Caco-2 (cell line): ENCODE measurements around the gene PFKP. TPM values are rescaled to one million over a fixed set of nuclear protein-coding genes. Genes with fewer than 3 reads are reported as not detected.

Experiments
- BruUV-seq: library from RNA; stranded (reverse); fragments of 400-500 nt; replicated peaks from 2 replicates; lab custom pipeline; 2021; lab: Mats Ljungman, UMichigan
- CTCF ChIA-PET: fragments of 300-600 bp; sonication (Branson Sonifier 250); formaldehyde crosslinking; loops from one replicate; lab custom pipeline; 2022; ENCODE audit warnings: antibody characterized with exemption; lab: Charles Lee
- POLR2A ChIA-PET: fragments of 300-600 bp; sonication (Branson Sonifier 250); formaldehyde crosslinking; loops from one replicate; lab custom pipeline; 2022; ENCODE audit warnings: antibody characterized with exemption; lab: Charles Lee
- DNase-seq, 2 experiments: peaks; one replicate each; pipeline versions ENCODE4 v3.0.0 to v3.0.0-alpha.2; 2020 to 2022
- H3K27me3 ChIP-seq: replicated peaks from 2 replicates; pipeline ENCODE4 v1.6.0; 2011; ENCODE audit warnings: low read length; ENCODE audit not compliant: control insufficient read depth, insufficient read depth
- H3K36me3 ChIP-seq: 2 replicates; pipeline ENCODE4 v1.5.1; 2011; ENCODE audit warnings: low read length; ENCODE audit not compliant: control insufficient read depth, insufficient read depth
- H3K4me1 ChIP-seq: fragments of 250-450 bp; sonication (Bioruptor Pico); 2 replicates; pipeline ENCODE4 v1.5.1; 2020; ENCODE audit warnings: mild to moderate bottlenecking
- H3K4me3 ChIP-seq: 2 replicates; pipeline ENCODE4 v1.5.1; 2011; ENCODE audit warnings: low read depth, mild to moderate bottlenecking, control low read depth, low read length
- H3K9me3 ChIP-seq: fragments of 250-450 bp; sonication (Bioruptor Pico); 2 replicates; pipeline ENCODE4 v1.5.1; 2020; ENCODE audit warnings: mild to moderate bottlenecking, moderate library complexity
- H3K27ac Mint-ChIP-seq: one replicate; pipeline ENCODE4 v1.8.0; 2022; ENCODE audit warnings: mixed read lengths; ENCODE audit not compliant: unreplicated experiment
- H3K27me3 Mint-ChIP-seq: one replicate; pipeline ENCODE4 v1.8.0; 2022; ENCODE audit warnings: mixed read lengths; ENCODE audit not compliant: insufficient read depth, unreplicated experiment
- H3K36me3 Mint-ChIP-seq: one replicate; pipeline ENCODE4 v1.8.0; 2022; ENCODE audit warnings: mild to moderate bottlenecking, mixed read lengths; ENCODE audit not compliant: insufficient read depth, unreplicated experiment
- H3K4me1 Mint-ChIP-seq: one replicate; pipeline ENCODE4 v1.8.0; 2022; ENCODE audit warnings: low read depth, mixed read lengths; ENCODE audit not compliant: unreplicated experiment
- H3K4me3 Mint-ChIP-seq: one replicate; pipeline ENCODE4 v1.8.0; 2022; ENCODE audit warnings: mild to moderate bottlenecking, moderate library complexity, mixed read lengths; ENCODE audit not compliant: unreplicated experiment
- H3K9me3 Mint-ChIP-seq: one replicate; pipeline ENCODE4 v1.8.0; 2022; ENCODE audit warnings: mixed read lengths; ENCODE audit not compliant: unreplicated experiment
- CTCF ChIP-seq, 2 experiments: fragments of 200-600 bp in 1 of 2; IDR thresholded peaks; 1 replicate in 1 of 2; 2 replicates in 1 of 2; pipeline versions ENCODE4 v1.5.1 to v1.8.0; 2011 to 2022; ENCODE audit warnings: antibody characterized with exemption in 1 of 2, control low read depth in 1 of 2, inconsistent platforms in 1 of 2, low read depth in 1 of 2, low read length in 1 of 2, mild to moderate bottlenecking in 1 of 2, moderate library complexity in 1 of 2; ENCODE audit not compliant: insufficient read depth in 1 of 2, severe bottlenecking in 1 of 2, unreplicated experiment in 1 of 2
- intact Hi-C: fragments of 100-400 bp; cut with micrococcal nuclease; formaldehyde crosslinking; loops from one replicate; pipeline ENCODE4 v1.10.0; 2022; ENCODE audit not compliant: unreplicated experiment
- total RNA-seq: library from RNA; stranded (reverse); gene quantifications from 2 replicates; pipeline ENCODE4 v1.2.3, GENCODE V29; 2022

The PFKP gene
- total RNA-seq, 1 experiment from 2014 or later = 218 TPM

GRCh38 chr10:3142146-3142875, 75.0 kb downstream of the PFKP start:
- Mint-ChIP-seq H3K4me3 (no peak overlapping the region), H3K27me3 (no peaks in the 10 kb centered on the region), H3K27ac (no peak overlapping the region), H3K4me1 (peaks cover 9% of the 10 kb centered on the region), H3K36me3 (peaks cover 92% of the 10 kb centered on the region), H3K9me3 (no peaks in the 10 kb centered on the region)
- Histone ChIP-seq H3K36me3 (peaks cover 11% of the 10 kb centered on the region), H3K27me3 (no peaks in the 10 kb centered on the region), H3K4me1 (0 out of 2 replicates have a peak, but pooled peaks cover 11% of the 10 kb centered on the region), H3K9me3 (no peaks in the 10 kb centered on the region), H3K4me3 (no peak overlapping the region)
- BruUV-seq = no TSS peak
- ChIA-PET CTCF (no interaction called here), POLR2A (no interaction called here)
- DNase-seq = no peak
- no peak for TF ChIP-seq CTCF (IDR thresholded peaks at IDR 0.05; ENCODE audit: insufficient read depth in 1 of 2, low read depth in 1 of 2, low read length in 1 of 2, severe bottlenecking in 1 of 2, unreplicated experiment in 1 of 2)
- intact Hi-C loops = no loop called here

- Mint-ChIP-seq H3K4me3 (no peak overlapping the region), H3K9me3 (no peaks in the 10 kb centered on the region), H3K27ac (no peak overlapping the region), H3K27me3 (no peaks in the 10 kb centered on the region), H3K4me1 (peaks cover 9% of the 10 kb centered on the region), H3K36me3 (peaks cover 92% of the 10 kb centered on the region)
- no peaks in the 10 kb centered on the region for H3K27me3 ChIP-seq
- POLR2A ChIA-PET = no interaction called here
- no TSS peak for BruUV-seq
- DNase-seq = no peak
- H3K4me3 ChIP-seq = no peak overlapping the region
- TF ChIP-seq CTCF (IDR thresholded peaks at IDR 0.05; ENCODE audit: insufficient read depth in 1 of 2, low read depth in 1 of 2, low read length in 1 of 2, severe bottlenecking in 1 of 2, unreplicated experiment in 1 of 2) = no peak
- CTCF ChIA-PET = no interaction called here
- intact Hi-C loops = no loop called here
- no peaks in the 10 kb centered on the region for H3K9me3 ChIP-seq
- H3K4me1 ChIP-seq = 0 out of 2 replicates have a peak, but pooled peaks cover 11% of the 10 kb centered on the region
- peaks cover 7% of the 10 kb centered on the region for H3K36me3 ChIP-seq
Measured at GRCh38 chr10:3143366-3143765, 76.0 kb downstream of the PFKP start.

- H3K27ac Mint-ChIP-seq = no peak overlapping the region
- 0 out of 2 replicates have a peak, but pooled peaks cover 6% of the 10 kb centered on the region for H3K4me1 ChIP-seq
- H3K27me3 Mint-ChIP-seq = no peaks in the 10 kb centered on the region
- BruUV-seq = no TSS peak
- peaks cover 87% of the 10 kb centered on the region for H3K36me3 Mint-ChIP-seq
- no peaks in the 10 kb centered on the region for H3K9me3 Mint-ChIP-seq
- no peaks in the 10 kb centered on the region for H3K9me3 ChIP-seq
- peaks cover 7% of the 10 kb centered on the region for H3K4me1 Mint-ChIP-seq
- no peak for TF ChIP-seq CTCF (IDR thresholded peaks at IDR 0.05; ENCODE audit: insufficient read depth in 1 of 2, low read depth in 1 of 2, low read length in 1 of 2, severe bottlenecking in 1 of 2, unreplicated experiment in 1 of 2)
- CTCF ChIA-PET = no interaction called here
- intact Hi-C loops = no loop called here
- POLR2A ChIA-PET = no interaction called here
- peaks cover 4% of the 10 kb centered on the region for H3K36me3 ChIP-seq
- DNase-seq = no peak
- H3K27me3 ChIP-seq = no peaks in the 10 kb centered on the region
- no peak overlapping the region for H3K4me3 Mint-ChIP-seq
- H3K4me3 ChIP-seq = no peak overlapping the region
Measured at GRCh38 chr10:3143791-3144434, 76.6 kb downstream of the PFKP start.
